SK-N-SH (cell line): ENCODE measurements around the gene PI4K2A. TPM values are rescaled to one million over a fixed set of nuclear protein-coding genes. Genes with fewer than 3 reads are reported as not detected.

ENCODE experiments used
- CTCF ChIA-PET: fragments of 300-600, 350-600 bp; formaldehyde crosslinking; extraction: SDS; loops from one replicate; lab custom pipeline; 2021; lab: Yijun Ruan, JAX
- POLR2A ChIA-PET: fragments of 350-600 bp; sonication (Branson Sonifier 250); formaldehyde crosslinking; extraction: SDS; loops from one replicate; lab custom pipeline; 2020; ENCODE audit warnings: antibody characterized with exemption, inconsistent platforms; lab: Yijun Ruan, JAX
- DNase-seq: peaks from one replicate; pipeline ENCODE4 v3.0.0; 2012
- H2AFZ ChIP-seq: fragments of 200-600 bp; sonication (generic); 2 replicates; pipeline ENCODE4 v1.8.1; 2016; ENCODE audit warnings: antibody characterized with exemption, mild to moderate bottlenecking, low read depth
- H3F3A ChIP-seq: fragments of 200-600 bp; sonication (generic); replicated peaks from 2 replicates; pipeline ENCODE3; 2016; ENCODE audit warnings: antibody characterized with exemption, mild to moderate bottlenecking; ENCODE audit not compliant: insufficient read depth
- H3K27ac ChIP-seq, 2 experiments: fragments of 200-500 bp in 1 of 2; fragments of 200-600 bp in 1 of 2; sonication (Bioruptor generic) in 1 of 2; sonication (generic), shearing (Covaris generic) in 1 of 2; 2 replicates each; pipeline versions ENCODE4 v1.5.1 to v1.6.1; 2014 to 2016; ENCODE audit warnings: low read depth in 2 of 2, inconsistent platforms in 1 of 2, low read length in 1 of 2, mild to moderate bottlenecking in 1 of 2, mixed read lengths in 1 of 2
- H3K27me3 ChIP-seq: fragments of 200-600 bp; sonication (generic), shearing (Covaris generic); 2 replicates; pipeline ENCODE4 v1.6.1; 2016; ENCODE audit warnings: mixed run types; ENCODE audit not compliant: insufficient read depth
- H3K36me3 ChIP-seq, 2 experiments: fragments of 200-500 bp in 1 of 2; fragments of 200-600 bp in 1 of 2; sonication (Bioruptor generic) in 1 of 2; sonication (generic) in 1 of 2; replicated peaks in 1 of 2; 2 replicates each; pipeline versions ENCODE3 to v1.5.1; 2014 to 2016; ENCODE audit warnings: low read length in 1 of 2, mild to moderate bottlenecking in 1 of 2; ENCODE audit not compliant: insufficient read depth in 2 of 2, control insufficient read depth in 1 of 2
- H3K4me1 ChIP-seq, 2 experiments: fragments of 200-500 bp in 1 of 2; fragments of 200-600 bp in 1 of 2; sonication (Bioruptor generic) in 1 of 2; sonication (generic), shearing (Covaris generic) in 1 of 2; 2 replicates each; pipeline versions ENCODE4 v1.5.1 to v1.6.1; 2014 to 2016; ENCODE audit warnings: low read depth in 1 of 2, low read length in 1 of 2, mixed run types in 1 of 2; ENCODE audit not compliant: insufficient read depth in 2 of 2, control insufficient read depth in 1 of 2
- H3K4me2 ChIP-seq: fragments of 200-600 bp; sonication (generic), shearing (Covaris generic); 2 replicates; pipeline ENCODE4 v1.6.1; 2017; ENCODE audit warnings: mixed run types
- H3K4me3 ChIP-seq, 2 experiments: fragments of 200-500 bp in 1 of 2; fragments of 200-600 bp in 1 of 2; sonication (Bioruptor generic) in 1 of 2; sonication (generic), shearing (Covaris generic) in 1 of 2; 2 replicates each; pipeline versions ENCODE4 v1.5.1 to v1.8.1; 2014 to 2016; ENCODE audit warnings: low read depth in 2 of 2, inconsistent platforms in 1 of 2, low read length in 1 of 2, mild to moderate bottlenecking in 1 of 2, mixed read lengths in 1 of 2, moderate library complexity in 1 of 2
- H3K79me2 ChIP-seq: fragments of 200-600 bp; sonication (generic); 2 replicates; pipeline ENCODE4 v1.8.1; 2017; ENCODE audit warnings: mild to moderate bottlenecking; ENCODE audit not compliant: insufficient read depth
- H3K9ac ChIP-seq: fragments of 200-600 bp; sonication (generic); 2 replicates; pipeline ENCODE4 v1.6.1; 2017; ENCODE audit warnings: mixed run types
- H3K9me2 ChIP-seq: fragments of 200-600 bp; sonication (generic); 2 replicates; pipeline ENCODE4 v1.6.1; 2017; ENCODE audit warnings: mixed run types
- H3K9me3 ChIP-seq: fragments of 200-600 bp; sonication (generic); 2 replicates; pipeline ENCODE4 v1.6.1; 2017; ENCODE audit warnings: mixed run types, mild to moderate bottlenecking, moderate library complexity
- H4K20me1 ChIP-seq: fragments of 200-600 bp; sonication (generic); 2 replicates; pipeline ENCODE4 v1.6.1; 2017; ENCODE audit warnings: mild to moderate bottlenecking, mixed run types; ENCODE audit not compliant: insufficient read depth
- CHD2 ChIP-seq: fragments of 150-350 bp; IDR thresholded peaks from 2 replicates; pipeline ENCODE4 v1.6.1; 2018; ENCODE audit warnings: low read length; ENCODE audit not compliant: partially characterized antibody
- ELF1 ChIP-seq: IDR thresholded peaks from 2 replicates; pipeline ENCODE4 v1.4.0; 2012
- EZH2phosphoT487 ChIP-seq: fragments of 200-600 bp; sonication (generic); IDR thresholded peaks from 2 replicates; pipeline ENCODE4 v1.6.1; 2017; ENCODE audit warnings: low read depth, mixed run types, mild to moderate bottlenecking, antibody characterized with exemption, moderate library complexity, borderline replicate concordance
- FOXJ3 ChIP-seq: sonication (generic); formaldehyde crosslinking; IDR thresholded peaks from 2 replicates; pipeline ENCODE4 v1.5.1; 2020; ENCODE audit warnings: mild to moderate bottlenecking, missing genetic modification reagents
- GABPA ChIP-seq: IDR thresholded peaks from 2 replicates; pipeline ENCODE4 v1.4.0; 2012; ENCODE audit warnings: low read depth, mild to moderate bottlenecking
- JUND ChIP-seq: IDR thresholded peaks from 2 replicates; pipeline ENCODE4 v1.4.0; 2012
- MEF2A ChIP-seq: IDR thresholded peaks from 2 replicates; pipeline ENCODE4 v1.4.0; 2012; ENCODE audit warnings: low read depth, borderline replicate concordance
- MXI1 ChIP-seq: IDR thresholded peaks from 2 replicates; pipeline ENCODE4 v1.6.1; 2012; ENCODE audit warnings: mild to moderate bottlenecking, low read depth, low read length, improper control_type of control experiment
- NFIC ChIP-seq: IDR thresholded peaks from 2 replicates; pipeline ENCODE4 v1.4.0; 2012; ENCODE audit warnings: borderline replicate concordance
- NRF1 ChIP-seq: IDR thresholded peaks from 2 replicates; pipeline ENCODE4 v1.6.1; 2012; ENCODE audit warnings: low read depth, mild to moderate bottlenecking, low read length
- RAD21 ChIP-seq: IDR thresholded peaks from 2 replicates; pipeline ENCODE4 v1.6.1; 2012; ENCODE audit warnings: mild to moderate bottlenecking, low read length
- SIN3A ChIP-seq: IDR thresholded peaks from 2 replicates; pipeline ENCODE4 v1.6.1; 2012; ENCODE audit warnings: low read depth, mild to moderate bottlenecking, low read length, moderate library complexity, borderline replicate concordance
- TAF1 ChIP-seq: IDR thresholded peaks from 2 replicates; pipeline ENCODE4 v1.6.1; 2012; ENCODE audit warnings: low read depth, mild to moderate bottlenecking, low read length, moderate library complexity, borderline replicate concordance
- TCF12 ChIP-seq: IDR thresholded peaks from 2 replicates; pipeline ENCODE4 v1.4.0; 2012
- TEAD4 ChIP-seq: IDR thresholded peaks from 2 replicates; pipeline ENCODE4 v1.4.0; 2012; ENCODE audit warnings: mild to moderate bottlenecking, borderline replicate concordance; ENCODE audit not compliant: insufficient read depth
- YY1 ChIP-seq: IDR thresholded peaks from 2 replicates; pipeline ENCODE4 v1.4.0; 2012; ENCODE audit warnings: low read depth, mild to moderate bottlenecking
- WGBS: methylation state at CpG from one replicate; pipeline ENCODE4 v1.1.6; 2017; ENCODE audit warnings: low lambda C conversion rate; 5-methylcytosine and 5-hydroxymethylcytosine counted together
- polyA plus RNA-seq, 3 experiments: library from polyadenylated mRNA; depleted of rRNA; stranded (reverse); fragments of >200 nt; gene quantifications; 2 replicates each; pipeline ENCODE4 v1.2.3, GENCODE V29; 2012
- TF ChIP-seq, protein P1 (sequence below): fragments of 150-350 bp; IDR thresholded peaks from 2 replicates; pipeline ENCODE4 v1.6.1; 2017; ENCODE audit warnings: antibody characterized with exemption, low read length, low read depth, borderline replicate concordance
- TF ChIP-seq, protein P2 (sequence below): IDR thresholded peaks from 2 replicates; pipeline ENCODE4 v1.4.0; 2012; ENCODE audit warnings: low read depth
- TF ChIP-seq, protein P3 (sequence below): fragments of 150-350 bp; IDR thresholded peaks from 2 replicates; pipeline ENCODE4 v1.6.1; 2016; ENCODE audit warnings: mild to moderate bottlenecking, low read depth, low read length
- TF ChIP-seq, protein P4 (sequence below): fragments of 200-600 bp; sonication (generic); IDR thresholded peaks from 2 replicates; pipeline ENCODE4 v1.6.1; 2017; ENCODE audit warnings: antibody characterized with exemption, mild to moderate bottlenecking, moderate library complexity

Gene PI4K2A
- polyA plus RNA-seq, 1 of the 3 experiments (the other 2 are of a cell fraction): 23.8 TPM

DNA sequence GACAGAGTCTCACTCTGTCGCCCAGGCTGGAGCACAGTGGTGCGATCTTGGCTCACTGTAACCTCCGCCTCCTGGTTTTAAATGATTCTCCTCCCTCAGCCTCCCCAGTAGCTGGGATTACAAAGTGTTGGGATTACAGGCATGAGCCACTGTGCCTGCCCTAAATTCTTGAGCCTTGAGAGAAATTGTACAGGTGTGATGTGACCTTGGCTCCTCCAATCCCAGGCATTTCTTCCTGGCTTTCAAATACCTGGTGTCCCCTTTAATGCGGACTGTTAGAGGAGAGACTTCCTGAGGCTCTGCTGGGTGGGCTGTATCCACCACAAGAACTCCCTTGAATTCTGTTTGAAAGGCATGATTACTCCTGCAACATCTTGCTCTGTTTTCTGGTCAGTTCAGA, 22.2 kb upstream of the PI4K2A start (continued):
- TF ChIP-seq MEF2A (no peak), GABPA (no peak), JUND (no peak), RAD21 (no peak), NRF1 (no peak)
- TF ChIP-seq, protein P1, sequence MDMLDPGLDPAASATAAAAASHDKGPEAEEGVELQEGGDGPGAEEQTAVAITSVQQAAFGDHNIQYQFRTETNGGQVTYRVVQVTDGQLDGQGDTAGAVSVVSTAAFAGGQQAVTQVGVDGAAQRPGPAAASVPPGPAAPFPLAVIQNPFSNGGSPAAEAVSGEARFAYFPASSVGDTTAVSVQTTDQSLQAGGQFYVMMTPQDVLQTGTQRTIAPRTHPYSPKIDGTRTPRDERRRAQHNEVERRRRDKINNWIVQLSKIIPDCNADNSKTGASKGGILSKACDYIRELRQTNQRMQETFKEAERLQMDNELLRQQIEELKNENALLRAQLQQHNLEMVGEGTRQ: no peak

DNA sequence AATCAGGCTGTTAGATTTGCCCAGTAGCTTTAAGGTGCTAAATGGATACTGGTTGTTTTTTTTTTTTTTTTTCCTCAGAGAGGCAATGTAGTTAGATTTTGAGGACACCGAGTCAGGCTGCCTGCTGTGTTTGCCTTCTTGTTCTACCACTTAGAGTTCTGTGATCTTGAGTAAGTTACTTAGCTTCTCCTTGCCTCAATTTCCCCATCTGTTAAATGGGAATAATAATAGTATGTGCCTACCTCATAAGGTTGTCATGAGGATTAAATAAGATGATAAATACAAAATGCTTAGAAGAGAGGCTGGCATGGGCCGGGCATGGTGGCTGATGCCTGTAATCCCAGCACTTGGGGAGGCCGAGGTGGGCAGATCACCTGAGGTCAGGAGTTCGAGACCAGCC, 21.7 kb upstream of the PI4K2A start:
- 86% methylated on average over 4 of the region's 4 CpGs for WGBS
- no peak overlapping the region for H3K9ac ChIP-seq
- no peak for DNase-seq

DNA sequence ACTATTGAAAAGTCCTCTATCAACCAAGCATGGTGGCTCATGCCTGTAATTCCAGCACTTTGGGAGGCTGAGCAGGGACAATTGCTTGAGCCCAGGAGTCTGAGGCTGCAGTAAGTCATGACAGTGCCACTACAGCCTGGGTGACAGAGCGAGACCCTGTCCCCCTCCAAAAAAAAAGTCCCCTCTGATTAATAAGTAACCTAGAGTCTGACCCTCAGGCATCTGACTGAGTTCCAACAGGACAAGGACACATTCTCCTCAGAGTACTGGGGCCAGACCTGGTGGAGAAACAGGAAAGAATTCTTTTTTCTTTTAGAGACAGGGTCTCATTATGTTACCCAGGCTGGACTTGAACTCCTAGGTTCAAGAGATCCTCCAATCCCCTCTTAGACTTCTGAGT, 17.2 kb upstream of the PI4K2A start:
- no peak overlapping the region for H3K27ac ChIP-seq
- no peaks in the 10 kb centered on the region; the same call in 1 of the 2 replicates for H3K79me2 ChIP-seq
- H2AFZ ChIP-seq: no peak overlapping the region
- H3K4me2 ChIP-seq: no peak overlapping the region
- H3K9me2 ChIP-seq: no peaks in the 10 kb centered on the region
- no peaks in the 10 kb centered on the region for H3K36me3 ChIP-seq
- H3F3A ChIP-seq: no peaks in the 10 kb centered on the region
- no peak for TF ChIP-seq NFIC
- TF ChIP-seq EZH2phosphoT487: no peak
- TF ChIP-seq TCF12: no peak
- no peak for TF ChIP-seq YY1
- TF ChIP-seq, protein P2, sequence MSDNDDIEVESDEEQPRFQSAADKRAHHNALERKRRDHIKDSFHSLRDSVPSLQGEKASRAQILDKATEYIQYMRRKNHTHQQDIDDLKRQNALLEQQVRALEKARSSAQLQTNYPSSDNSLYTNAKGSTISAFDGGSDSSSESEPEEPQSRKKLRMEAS: no peak
- no peak for TF ChIP-seq MEF2A
- TF ChIP-seq TAF1: no peak
- TF ChIP-seq, protein P3, sequence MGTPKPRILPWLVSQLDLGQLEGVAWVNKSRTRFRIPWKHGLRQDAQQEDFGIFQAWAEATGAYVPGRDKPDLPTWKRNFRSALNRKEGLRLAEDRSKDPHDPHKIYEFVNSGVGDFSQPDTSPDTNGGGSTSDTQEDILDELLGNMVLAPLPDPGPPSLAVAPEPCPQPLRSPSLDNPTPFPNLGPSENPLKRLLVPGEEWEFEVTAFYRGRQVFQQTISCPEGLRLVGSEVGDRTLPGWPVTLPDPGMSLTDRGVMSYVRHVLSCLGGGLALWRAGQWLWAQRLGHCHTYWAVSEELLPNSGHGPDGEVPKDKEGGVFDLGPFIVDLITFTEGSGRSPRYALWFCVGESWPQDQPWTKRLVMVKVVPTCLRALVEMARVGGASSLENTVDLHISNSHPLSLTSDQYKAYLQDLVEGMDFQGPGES: no peak
- TF ChIP-seq MXI1: no peak
- no peak for TF ChIP-seq TEAD4
- no peak for TF ChIP-seq FOXJ3
- no peak for TF ChIP-seq GABPA
- no peak for TF ChIP-seq ELF1
- no peak for TF ChIP-seq CHD2
- no peak for TF ChIP-seq NRF1
- TF ChIP-seq, protein P4, sequence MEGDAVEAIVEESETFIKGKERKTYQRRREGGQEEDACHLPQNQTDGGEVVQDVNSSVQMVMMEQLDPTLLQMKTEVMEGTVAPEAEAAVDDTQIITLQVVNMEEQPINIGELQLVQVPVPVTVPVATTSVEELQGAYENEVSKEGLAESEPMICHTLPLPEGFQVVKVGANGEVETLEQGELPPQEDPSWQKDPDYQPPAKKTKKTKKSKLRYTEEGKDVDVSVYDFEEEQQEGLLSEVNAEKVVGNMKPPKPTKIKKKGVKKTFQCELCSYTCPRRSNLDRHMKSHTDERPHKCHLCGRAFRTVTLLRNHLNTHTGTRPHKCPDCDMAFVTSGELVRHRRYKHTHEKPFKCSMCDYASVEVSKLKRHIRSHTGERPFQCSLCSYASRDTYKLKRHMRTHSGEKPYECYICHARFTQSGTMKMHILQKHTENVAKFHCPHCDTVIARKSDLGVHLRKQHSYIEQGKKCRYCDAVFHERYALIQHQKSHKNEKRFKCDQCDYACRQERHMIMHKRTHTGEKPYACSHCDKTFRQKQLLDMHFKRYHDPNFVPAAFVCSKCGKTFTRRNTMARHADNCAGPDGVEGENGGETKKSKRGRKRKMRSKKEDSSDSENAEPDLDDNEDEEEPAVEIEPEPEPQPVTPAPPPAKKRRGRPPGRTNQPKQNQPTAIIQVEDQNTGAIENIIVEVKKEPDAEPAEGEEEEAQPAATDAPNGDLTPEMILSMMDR: no peak
- DNase-seq: no peak
- no peaks in the 10 kb centered on the region for H4K20me1 ChIP-seq
- H3K27me3 ChIP-seq: no peaks in the 10 kb centered on the region
- H3K9me3 ChIP-seq: no peaks in the 10 kb centered on the region
- 92% methylated on average over 1 of the region's 1 CpG for WGBS
- H3K9ac ChIP-seq: no peak overlapping the region
- ChIA-PET CTCF (no interaction called here), POLR2A (interaction anchor here (0.6 kb wide), 1 partner anchor 82 kb away, joined by 3 read pairs; no protein-coding TSS in a partner anchor)
- H3K4me3 ChIP-seq: no peak overlapping the region
- H3K4me1 ChIP-seq: no peaks in the 10 kb centered on the region

More for the DNA sequence above, 21.7 kb upstream of the PI4K2A start:
- H3K27me3 ChIP-seq: no peaks in the 10 kb centered on the region
- TF ChIP-seq NFIC (no peak), SIN3A (no peak), MEF2A (no peak)
- TF ChIP-seq, protein P2: no peak
- ChIA-PET CTCF (interaction anchor here (0.7 to 1.2 kb wide), 2 partner anchors 9 to 28 kb away, joined by 3 to 5 read pairs; no protein-coding TSS in a partner anchor), POLR2A (no interaction called here)
- H3K27ac ChIP-seq: no peak overlapping the region
- no peaks in the 10 kb centered on the region for H4K20me1 ChIP-seq
- no peak overlapping the region for H3K4me3 ChIP-seq
- H3K4me1 ChIP-seq: no peaks in the 10 kb centered on the region; a peak in 1 of 4 replicates
- H3K4me2 ChIP-seq: no peak overlapping the region
- no peaks in the 10 kb centered on the region for H3K9me2 ChIP-seq
- no peaks in the 10 kb centered on the region for H3K9me3 ChIP-seq
- no peak overlapping the region for H2AFZ ChIP-seq
- H3K36me3 ChIP-seq: no peaks in the 10 kb centered on the region
- H3F3A ChIP-seq: no peaks in the 10 kb centered on the region
- H3K79me2 ChIP-seq: no peaks in the 10 kb centered on the region
